ENCODE results near the gene AHSG.

The AHSG gene

DNA sequence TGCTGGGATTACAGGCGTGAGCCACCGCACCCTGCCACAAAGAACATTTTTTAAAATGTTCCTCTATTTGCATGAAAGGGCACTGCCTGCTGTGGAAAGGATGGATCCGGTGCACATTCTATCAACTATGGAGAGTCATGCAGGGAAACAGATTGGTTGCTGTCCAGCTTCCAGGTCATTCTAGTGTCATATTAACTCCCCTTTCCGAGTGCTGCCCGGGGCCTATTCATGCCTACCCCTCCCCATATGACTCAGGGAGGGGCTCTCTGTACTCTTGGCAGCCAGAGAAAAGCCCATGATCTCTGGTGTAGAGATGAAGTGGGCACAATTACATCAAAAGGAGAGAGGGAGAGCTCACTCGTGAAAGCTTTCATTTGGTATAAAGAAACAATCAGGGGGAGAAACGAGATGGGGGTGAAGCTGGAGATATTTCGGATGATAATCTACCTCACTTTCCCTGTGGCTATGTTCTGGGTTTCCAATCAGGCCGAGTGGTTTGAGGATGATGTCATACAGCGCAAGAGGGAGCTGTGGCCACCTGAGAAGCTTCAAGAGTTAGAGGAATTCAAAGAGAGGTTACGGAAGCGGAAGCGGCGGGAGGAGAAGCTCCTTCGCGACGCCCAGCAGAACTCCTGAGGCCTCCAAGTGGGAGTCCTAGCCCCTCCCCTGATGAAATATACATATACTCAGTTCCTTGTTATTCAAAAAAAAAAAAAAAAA, 16.1 kb upstream of the AHSG start:
- DNase-seq (ENCODE audit: insufficient read length) (no peak), FAIRE-seq (no peak)
- TF ChIP-seq POLR2AphosphoS5 (IDR thresholded peaks at IDR 0.05; ENCODE audit: low read depth, low read length): no peak
- no peak for TF ChIP-seq TAF1 (IDR thresholded peaks at IDR 0.05; ENCODE audit: borderline replicate concordance, low read depth, low read length)
- no peak for TF ChIP-seq POLR2A (IDR thresholded peaks at IDR 0.05; ENCODE audit: low read depth, low read length)

DNA sequence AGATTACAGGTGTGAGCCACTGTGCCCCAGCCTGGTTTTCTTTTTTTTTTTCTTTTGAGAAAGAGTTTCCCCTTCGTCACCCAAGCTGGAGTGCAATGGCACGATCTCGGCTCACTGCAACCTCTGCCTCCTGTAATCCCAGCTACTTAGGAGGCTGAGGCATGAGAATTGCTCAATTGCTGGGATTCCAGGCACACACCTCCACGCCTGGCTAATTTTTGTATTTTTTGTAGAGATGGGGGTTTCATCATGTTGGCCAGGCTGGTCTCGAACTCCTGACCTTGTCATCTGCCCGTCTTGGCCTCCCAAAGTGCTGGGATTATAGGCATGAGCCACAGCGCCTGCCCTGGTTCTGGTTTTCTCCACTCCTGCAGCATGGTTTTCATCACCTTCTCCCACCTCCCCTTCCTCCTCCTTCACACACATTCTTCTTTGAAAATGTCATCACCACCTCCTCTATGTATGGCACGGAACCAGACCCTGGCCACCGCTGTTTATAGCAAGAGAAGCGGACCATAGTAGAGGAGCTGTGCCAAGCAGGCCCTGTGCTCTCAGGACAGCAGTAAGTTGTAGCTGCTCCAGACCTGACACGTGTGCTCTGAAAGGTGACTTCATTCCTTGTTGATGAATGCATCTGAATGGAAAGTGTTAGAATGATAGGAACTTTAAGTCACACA, 14.6 kb upstream of the AHSG start:
- DNase-seq (ENCODE audit: insufficient read length): no peak

DNA sequence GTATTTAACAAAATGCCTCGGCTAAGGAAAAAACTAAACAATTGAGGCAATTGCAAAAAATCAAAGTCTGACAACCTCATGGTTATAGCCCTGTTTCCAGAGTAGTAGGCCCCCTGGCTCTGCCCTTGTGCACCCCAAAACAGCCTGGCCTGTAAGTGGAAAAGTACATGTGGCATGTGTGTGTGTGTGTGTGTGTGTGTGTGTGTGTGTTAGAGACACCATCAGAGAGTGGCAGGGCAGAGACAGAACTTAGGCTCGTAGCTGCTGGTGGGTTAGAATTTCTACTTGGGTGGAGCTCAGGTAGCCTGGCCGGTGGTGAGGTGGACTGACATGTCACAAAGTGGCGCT, 14.1 kb upstream of the AHSG start:
- TF ChIP-seq POLR2A (IDR thresholded peaks at IDR 0.05; ENCODE audit: low read depth, low read length) (no peak), POLR2AphosphoS5 (IDR thresholded peaks at IDR 0.05; ENCODE audit: low read depth, low read length) (no peak), TAF1 (IDR thresholded peaks at IDR 0.05; ENCODE audit: borderline replicate concordance, low read depth, low read length) (no peak)
- DNase-seq (ENCODE audit: insufficient read length) (no peak), FAIRE-seq (no peak)

More for the DNA sequence above, 14.6 kb upstream of the AHSG start:
- no peak for TF ChIP-seq POLR2AphosphoS5 (IDR thresholded peaks at IDR 0.05; ENCODE audit: low read depth, low read length)
- TF ChIP-seq TAF1 (IDR thresholded peaks at IDR 0.05; ENCODE audit: borderline replicate concordance, low read depth, low read length): no peak
- TF ChIP-seq POLR2A (IDR thresholded peaks at IDR 0.05; ENCODE audit: low read depth, low read length): no peak
- FAIRE-seq: no peak

DNA sequence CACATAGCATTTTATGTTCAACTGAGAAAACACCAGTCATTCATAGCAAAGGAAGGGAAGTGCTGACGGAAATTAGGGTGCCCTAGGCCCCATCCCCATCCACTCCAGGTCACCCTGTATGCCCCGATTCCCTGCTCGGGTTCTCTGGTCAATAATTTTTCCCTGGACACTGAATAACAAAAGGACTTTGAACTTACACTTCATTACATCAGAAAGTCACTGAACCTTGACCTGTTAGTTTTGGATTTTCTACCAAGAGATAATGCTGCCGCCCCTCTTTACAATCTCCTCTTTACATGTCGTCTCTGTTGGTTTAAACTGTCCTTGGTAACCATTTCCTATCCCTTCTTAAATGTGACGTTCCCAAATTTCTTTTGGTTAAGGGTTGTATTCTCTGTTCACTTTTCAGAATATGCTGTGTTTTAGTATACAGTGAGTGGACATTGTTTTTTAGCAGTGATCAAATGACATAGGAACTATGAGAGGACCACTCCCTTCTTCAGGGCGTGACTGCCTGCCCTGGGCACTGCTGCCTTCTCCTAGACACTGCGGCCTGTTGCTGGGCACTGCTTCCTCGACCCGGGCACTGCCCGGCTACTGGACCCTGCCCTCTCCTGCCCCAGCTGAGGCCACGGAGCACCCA, 13.6 kb upstream of the AHSG start:
- no peak for FAIRE-seq
- no peak for DNase-seq (ENCODE audit: insufficient read length)
- no peak for TF ChIP-seq POLR2A (IDR thresholded peaks at IDR 0.05; ENCODE audit: low read depth, low read length)
- no peak for TF ChIP-seq POLR2AphosphoS5 (IDR thresholded peaks at IDR 0.05; ENCODE audit: low read depth, low read length)
- TF ChIP-seq TAF1 (IDR thresholded peaks at IDR 0.05; ENCODE audit: borderline replicate concordance, low read depth, low read length): no peak

DNA sequence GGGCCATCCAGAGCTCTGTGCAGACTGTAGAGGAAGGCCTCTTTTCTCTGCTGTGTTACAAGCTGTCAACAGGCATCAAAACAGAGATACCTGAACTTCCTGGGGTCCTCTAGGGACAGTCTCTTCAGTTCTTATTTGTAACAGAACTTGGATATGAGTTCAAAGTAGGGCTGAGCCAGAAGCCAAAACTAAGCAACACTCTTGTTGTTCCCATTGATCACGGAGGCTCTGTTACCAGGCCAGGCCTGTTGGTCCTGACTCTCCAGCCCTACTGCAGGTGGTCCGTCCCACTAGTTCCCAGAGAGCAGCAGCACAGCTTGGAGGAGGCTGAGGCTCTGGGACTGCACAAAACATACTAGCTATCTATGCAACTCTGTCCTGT, 13.1 kb upstream of the AHSG start:
- FAIRE-seq: no peak
- no peak for DNase-seq (ENCODE audit: insufficient read length)
- no peak for TF ChIP-seq POLR2A (IDR thresholded peaks at IDR 0.05; ENCODE audit: low read depth, low read length)
- no peak for TF ChIP-seq POLR2AphosphoS5 (IDR thresholded peaks at IDR 0.05; ENCODE audit: low read depth, low read length)
- TF ChIP-seq TAF1 (IDR thresholded peaks at IDR 0.05; ENCODE audit: borderline replicate concordance, low read depth, low read length): no peak

DNA sequence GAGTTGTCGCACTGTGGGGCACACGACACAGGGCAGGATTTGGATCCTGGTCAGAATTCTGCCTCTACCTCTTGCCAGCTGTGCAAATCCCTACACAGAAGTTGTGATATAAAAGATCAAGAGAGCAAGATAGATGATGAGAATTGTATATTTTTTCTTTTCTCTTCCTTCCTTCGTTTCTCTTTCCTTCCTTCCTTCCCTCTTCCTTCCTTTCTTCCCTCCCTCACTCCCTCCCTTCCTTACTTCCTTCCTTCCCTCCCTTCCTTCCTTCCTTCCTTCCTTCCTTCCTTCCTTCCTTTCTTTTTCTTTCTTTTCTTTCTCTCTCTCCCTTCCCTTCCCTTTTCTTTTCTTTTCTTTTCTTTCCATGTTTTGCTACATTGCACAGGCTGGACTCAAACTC, 12.0 kb upstream of the AHSG start:
- FAIRE-seq: no peak
- DNase-seq (ENCODE audit: insufficient read length): no peak
- TF ChIP-seq POLR2A (IDR thresholded peaks at IDR 0.05; ENCODE audit: low read depth, low read length): no peak
- TF ChIP-seq POLR2AphosphoS5 (IDR thresholded peaks at IDR 0.05; ENCODE audit: low read depth, low read length): no peak
- no peak for TF ChIP-seq TAF1 (IDR thresholded peaks at IDR 0.05; ENCODE audit: borderline replicate concordance, low read depth, low read length)

DNA sequence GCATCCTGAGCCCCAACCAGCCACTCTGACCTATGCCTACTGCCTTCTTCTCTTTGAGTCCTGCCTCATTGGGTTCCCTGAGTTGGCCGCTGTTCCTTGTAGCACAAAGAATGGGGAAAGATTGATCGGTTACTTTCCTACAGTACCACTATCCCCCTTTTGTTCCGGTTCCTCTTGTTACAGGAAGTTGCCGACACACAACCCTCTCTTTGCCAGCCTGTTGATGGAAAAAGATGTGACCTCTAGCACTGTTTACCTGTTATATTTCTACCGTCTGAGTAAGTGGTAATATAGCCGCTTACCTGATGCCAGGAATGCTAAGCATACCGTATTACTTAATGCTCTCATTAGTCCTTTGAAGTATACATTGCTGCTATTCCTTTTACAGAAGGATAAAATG, 9.7 kb upstream of the AHSG start:
- FAIRE-seq (no peak), DNase-seq (ENCODE audit: insufficient read length) (no peak)
- no peak for TF ChIP-seq TAF1 (IDR thresholded peaks at IDR 0.05; ENCODE audit: borderline replicate concordance, low read depth, low read length)
- no peak for TF ChIP-seq POLR2AphosphoS5 (IDR thresholded peaks at IDR 0.05; ENCODE audit: low read depth, low read length)

DNA sequence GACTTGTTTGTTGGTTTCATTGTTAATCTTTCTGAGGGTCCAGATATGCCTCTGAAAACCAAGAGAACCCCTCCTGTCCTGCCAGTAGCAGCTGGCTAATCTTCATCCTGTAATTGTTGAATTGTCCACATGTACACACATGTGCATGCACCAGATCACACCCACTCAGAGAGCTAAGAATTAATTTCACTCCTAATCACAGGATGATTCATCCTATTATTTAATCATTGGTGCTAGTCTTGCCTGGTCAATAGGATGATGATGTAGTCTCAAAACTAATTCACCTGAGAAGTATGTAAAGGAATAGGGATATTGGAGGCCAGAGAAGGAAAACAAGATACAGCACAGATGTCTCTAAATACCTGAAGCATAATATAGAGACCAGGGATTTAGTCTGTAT, 7.8 kb upstream of the AHSG start:
- no peak for TF ChIP-seq POLR2AphosphoS5 (IDR thresholded peaks at IDR 0.05; ENCODE audit: low read depth, low read length)
- TF ChIP-seq POLR2A (IDR thresholded peaks at IDR 0.05; ENCODE audit: low read depth, low read length): no peak
- no peak for TF ChIP-seq TAF1 (IDR thresholded peaks at IDR 0.05; ENCODE audit: borderline replicate concordance, low read depth, low read length)
- no peak for FAIRE-seq

DNA sequence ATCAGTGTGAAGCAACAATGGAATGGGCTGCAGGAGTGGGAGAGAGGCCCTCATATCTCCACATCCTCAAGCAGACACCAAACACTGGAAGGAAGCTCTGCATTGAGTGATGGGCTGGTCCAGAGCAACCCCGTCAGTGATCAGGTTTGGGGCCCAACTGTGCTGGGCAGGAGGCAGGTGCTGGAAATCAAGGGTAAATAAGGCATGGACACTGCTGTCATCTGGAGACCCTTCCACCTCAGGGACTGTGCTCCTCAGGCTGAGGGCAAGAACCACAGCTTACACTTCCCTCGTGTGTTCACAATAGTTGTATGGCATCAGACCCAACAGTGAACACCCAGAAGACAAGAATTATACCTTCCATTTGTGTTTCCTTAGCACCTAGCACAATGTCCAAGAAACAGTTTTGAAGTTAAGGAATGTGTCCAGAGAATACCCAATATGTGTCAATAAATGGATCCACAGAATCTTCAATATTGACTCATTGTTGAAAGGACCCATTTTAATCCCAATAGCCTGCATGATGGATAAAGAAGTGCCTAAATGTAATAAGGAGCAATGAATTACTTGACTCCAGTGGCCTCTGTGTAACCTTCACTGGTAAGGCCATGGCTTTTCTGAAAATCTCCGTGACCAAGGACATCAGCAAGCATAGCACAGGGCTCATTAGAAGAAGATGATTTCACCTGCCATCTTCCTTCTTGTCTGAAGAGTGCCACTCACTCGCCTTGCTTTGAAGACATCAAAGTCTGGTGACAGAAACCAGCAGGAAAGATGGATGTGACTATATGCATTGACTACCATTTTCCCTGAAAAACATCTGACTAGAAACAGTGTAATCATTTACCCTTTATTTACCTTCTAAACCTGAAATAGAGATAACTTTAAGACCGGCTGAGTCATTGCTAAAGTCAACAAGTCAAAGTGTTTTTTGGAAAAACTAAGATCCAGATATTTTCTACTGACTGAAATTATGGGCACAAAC, 7.0 kb upstream of the AHSG start:
- DNase-seq (ENCODE audit: insufficient read length) (no peak), FAIRE-seq (no peak)
- TF ChIP-seq POLR2AphosphoS5 (IDR thresholded peaks at IDR 0.05; ENCODE audit: low read depth, low read length) (no peak), TAF1 (IDR thresholded peaks at IDR 0.05; ENCODE audit: borderline replicate concordance, low read depth, low read length) (no peak), POLR2A (IDR thresholded peaks at IDR 0.05; ENCODE audit: low read depth, low read length) (no peak)

More for the DNA sequence above, 7.8 kb upstream of the AHSG start:
- no peak for DNase-seq (ENCODE audit: insufficient read length)

DNA sequence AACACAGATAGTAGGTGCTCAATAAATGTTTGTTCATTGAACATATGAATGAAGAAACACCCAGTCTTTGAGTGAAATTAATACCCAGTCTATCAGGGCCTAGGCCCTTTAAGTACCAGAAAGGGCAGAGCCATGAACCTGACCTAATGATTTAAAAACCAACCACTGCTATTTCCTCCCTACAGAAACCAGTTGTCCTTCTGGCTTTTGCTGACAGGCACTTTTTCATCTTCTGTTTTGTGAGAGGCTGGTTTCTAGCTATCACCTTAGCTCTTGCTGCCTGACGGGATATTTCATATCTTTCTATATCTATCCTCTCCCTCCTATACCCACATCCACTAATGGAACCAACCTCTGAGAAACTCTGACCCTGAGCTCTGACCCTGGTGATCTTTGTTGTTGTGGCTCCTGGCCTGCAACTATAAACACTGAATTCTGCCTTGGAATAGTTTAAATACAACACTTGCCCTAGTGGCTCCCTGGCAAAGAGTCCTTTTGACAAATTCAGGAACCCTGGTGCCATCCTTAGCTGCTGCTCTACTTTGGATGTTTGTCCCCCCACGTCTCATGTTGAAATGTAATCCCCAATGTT, 4.1 kb upstream of the AHSG start:
- FAIRE-seq (no peak), DNase-seq (ENCODE audit: insufficient read length) (no peak)
- TF ChIP-seq POLR2A (IDR thresholded peaks at IDR 0.05; ENCODE audit: low read depth, low read length): no peak
- no peak for TF ChIP-seq TAF1 (IDR thresholded peaks at IDR 0.05; ENCODE audit: borderline replicate concordance, low read depth, low read length)
